Glutamatergic neuron (in vitro differentiated cells): ENCODE results near the gene TOP3A. TPM values are rescaled to one million over a fixed set of nuclear protein-coding genes. Genes with fewer than 3 reads are reported as not detected.

ENCODE experiments used
- DNase-seq: peaks from one replicate; pipeline ENCODE4 v3.0.0; 2022
- H3K27ac Mint-ChIP-seq: one replicate; pipeline ENCODE4 v1.8.0; 2020; ENCODE audit warnings: mild to moderate bottlenecking, mixed read lengths, inconsistent platforms; ENCODE audit not compliant: unreplicated experiment
- H3K27me3 Mint-ChIP-seq: one replicate; pipeline ENCODE4 v1.8.0; 2020; ENCODE audit warnings: mild to moderate bottlenecking, moderate library complexity, mixed read lengths, inconsistent platforms; ENCODE audit not compliant: unreplicated experiment
- H3K36me3 Mint-ChIP-seq: one replicate; pipeline ENCODE4 v1.8.0; 2020; ENCODE audit warnings: mild to moderate bottlenecking, mixed read lengths, inconsistent platforms; ENCODE audit not compliant: unreplicated experiment
- H3K4me1 Mint-ChIP-seq: one replicate; pipeline ENCODE4 v1.8.0; 2020; ENCODE audit warnings: mild to moderate bottlenecking, low read depth, mixed read lengths, inconsistent platforms; ENCODE audit not compliant: unreplicated experiment
- H3K4me3 Mint-ChIP-seq: one replicate; pipeline ENCODE4 v1.8.0; 2020; ENCODE audit warnings: mild to moderate bottlenecking, mixed read lengths, inconsistent platforms; ENCODE audit not compliant: unreplicated experiment
- H3K9me3 Mint-ChIP-seq: one replicate; pipeline ENCODE4 v1.8.0; 2020; ENCODE audit warnings: mild to moderate bottlenecking, moderate library complexity, mixed read lengths, inconsistent platforms; ENCODE audit not compliant: unreplicated experiment
- total RNA-seq: library from RNA; stranded (reverse); fragmentation: NEBNext Ultra II Directional; extraction: Animal tissue kit (Norgen Biotek cat#: 25700); gene quantifications from one replicate; pipeline ENCODE4 v1.2.1, GENCODE V29; 2021; ENCODE audit not compliant: unreplicated experiment
- TF ChIP-seq, protein P1 (sequence below): fragments of 200-600 bp; sonication (generic); IDR thresholded peaks from one replicate; pipeline ENCODE4 v1.5.0; 2021; ENCODE audit not compliant: partially characterized antibody, unreplicated experiment

Gene TOP3A
- total RNA-seq, 1 donor from 2014 or later: 58.6 TPM

- DNase-seq: no peak
- TF ChIP-seq, protein P1, sequence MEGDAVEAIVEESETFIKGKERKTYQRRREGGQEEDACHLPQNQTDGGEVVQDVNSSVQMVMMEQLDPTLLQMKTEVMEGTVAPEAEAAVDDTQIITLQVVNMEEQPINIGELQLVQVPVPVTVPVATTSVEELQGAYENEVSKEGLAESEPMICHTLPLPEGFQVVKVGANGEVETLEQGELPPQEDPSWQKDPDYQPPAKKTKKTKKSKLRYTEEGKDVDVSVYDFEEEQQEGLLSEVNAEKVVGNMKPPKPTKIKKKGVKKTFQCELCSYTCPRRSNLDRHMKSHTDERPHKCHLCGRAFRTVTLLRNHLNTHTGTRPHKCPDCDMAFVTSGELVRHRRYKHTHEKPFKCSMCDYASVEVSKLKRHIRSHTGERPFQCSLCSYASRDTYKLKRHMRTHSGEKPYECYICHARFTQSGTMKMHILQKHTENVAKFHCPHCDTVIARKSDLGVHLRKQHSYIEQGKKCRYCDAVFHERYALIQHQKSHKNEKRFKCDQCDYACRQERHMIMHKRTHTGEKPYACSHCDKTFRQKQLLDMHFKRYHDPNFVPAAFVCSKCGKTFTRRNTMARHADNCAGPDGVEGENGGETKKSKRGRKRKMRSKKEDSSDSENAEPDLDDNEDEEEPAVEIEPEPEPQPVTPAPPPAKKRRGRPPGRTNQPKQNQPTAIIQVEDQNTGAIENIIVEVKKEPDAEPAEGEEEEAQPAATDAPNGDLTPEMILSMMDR: no peak
- H3K27me3 Mint-ChIP-seq: no peaks in the 10 kb centered on the region
- no peaks in the 10 kb centered on the region for H3K9me3 Mint-ChIP-seq
- no peak overlapping the region for H3K27ac Mint-ChIP-seq
- no peaks in the 10 kb centered on the region for H3K4me1 Mint-ChIP-seq
- H3K4me3 Mint-ChIP-seq: no peak overlapping the region
- H3K36me3 Mint-ChIP-seq: no peaks in the 10 kb centered on the region
These were observed 50.7 kb downstream of the TOP3A start for GRCh38 chr17:18263885-18264682.

GRCh38 chr17:18262641-18263040 lies 52.2 kb downstream of the TOP3A start:
- no peak overlapping the region for H3K27ac Mint-ChIP-seq
- TF ChIP-seq, protein P1: no peak
- no peaks in the 10 kb centered on the region for H3K27me3 Mint-ChIP-seq
- no peaks in the 10 kb centered on the region for H3K36me3 Mint-ChIP-seq
- H3K4me3 Mint-ChIP-seq: no peak overlapping the region
- no peak for DNase-seq
- H3K4me1 Mint-ChIP-seq: no peaks in the 10 kb centered on the region
- no peaks in the 10 kb centered on the region for H3K9me3 Mint-ChIP-seq

- H3K4me3 Mint-ChIP-seq: no peak overlapping the region
- no peaks in the 10 kb centered on the region for H3K27me3 Mint-ChIP-seq
- no peak for DNase-seq
- H3K4me1 Mint-ChIP-seq: no peaks in the 10 kb centered on the region
- H3K9me3 Mint-ChIP-seq: no peaks in the 10 kb centered on the region
- no peaks in the 10 kb centered on the region for H3K36me3 Mint-ChIP-seq
- TF ChIP-seq, protein P1: no peak
- H3K27ac Mint-ChIP-seq: no peak overlapping the region
These were observed 52.7 kb downstream of the TOP3A start for GRCh38 chr17:18262111-18262510.

GRCh38 chr17:18261659-18262058 lies 53.1 kb downstream of the TOP3A start:
- Mint-ChIP-seq H3K27me3 (no peaks in the 10 kb centered on the region), H3K4me3 (peak overlapping the region; percentile 75), H3K27ac (no peak overlapping the region), H3K9me3 (no peaks in the 10 kb centered on the region), H3K36me3 (no peaks in the 10 kb centered on the region), H3K4me1 (no peaks in the 10 kb centered on the region)
- TF ChIP-seq, protein P1: no peak
- no peak for DNase-seq

GRCh38 chr17:18261146-18261515 lies 53.7 kb downstream of the TOP3A start:
- TF ChIP-seq, protein P1: no peak
- H3K27me3 Mint-ChIP-seq: no peaks in the 10 kb centered on the region
- no peak for DNase-seq
- H3K4me3 Mint-ChIP-seq: peak overlapping the region; percentile 75
- H3K27ac Mint-ChIP-seq: no peak overlapping the region
- no peaks in the 10 kb centered on the region for H3K4me1 Mint-ChIP-seq
- H3K36me3 Mint-ChIP-seq: no peaks in the 10 kb centered on the region
- H3K9me3 Mint-ChIP-seq: no peaks in the 10 kb centered on the region
